GM21619 (cell line): ENCODE data around the gene PDE4D.

Experiments used
- ATAC-seq: cut with Tn5 transposase; IDR thresholded peaks from one replicate; pipeline ENCODE4 v1.9.1; 2021; ENCODE audit not compliant: unreplicated experiment

The PDE4D gene

DNA sequence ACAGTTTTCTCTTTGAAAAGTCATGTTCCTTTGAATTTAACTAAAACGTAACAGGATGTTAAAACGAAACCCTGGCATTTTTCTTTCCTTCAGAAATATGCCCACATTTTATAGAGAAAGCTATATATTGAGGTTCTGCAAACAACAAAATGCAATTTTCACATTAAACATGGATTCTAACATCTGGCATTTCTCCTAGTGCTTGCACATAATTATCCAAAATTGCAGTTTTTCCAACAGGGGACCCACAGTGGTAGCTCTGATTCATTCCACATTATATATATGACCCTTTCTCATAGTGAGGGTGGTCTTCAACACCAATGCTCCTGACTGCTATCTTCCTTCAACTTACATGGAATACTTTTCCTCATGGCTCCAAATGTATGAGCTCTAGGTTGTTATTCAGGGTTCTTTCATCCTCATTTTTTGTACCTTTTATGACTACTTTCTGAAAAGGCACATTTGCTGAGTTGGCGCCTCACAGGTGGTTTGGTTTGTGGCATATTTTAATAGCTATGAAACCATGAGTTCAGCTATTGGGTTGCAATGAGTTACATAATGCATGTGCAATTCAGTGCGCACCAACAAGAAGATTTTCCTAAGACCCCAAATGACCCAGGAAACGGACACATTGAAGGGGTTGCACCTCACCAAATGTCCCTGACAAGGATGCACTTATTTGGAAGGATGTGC is 758.9 kb downstream of the PDE4D start:
- no peak for ATAC-seq

DNA sequence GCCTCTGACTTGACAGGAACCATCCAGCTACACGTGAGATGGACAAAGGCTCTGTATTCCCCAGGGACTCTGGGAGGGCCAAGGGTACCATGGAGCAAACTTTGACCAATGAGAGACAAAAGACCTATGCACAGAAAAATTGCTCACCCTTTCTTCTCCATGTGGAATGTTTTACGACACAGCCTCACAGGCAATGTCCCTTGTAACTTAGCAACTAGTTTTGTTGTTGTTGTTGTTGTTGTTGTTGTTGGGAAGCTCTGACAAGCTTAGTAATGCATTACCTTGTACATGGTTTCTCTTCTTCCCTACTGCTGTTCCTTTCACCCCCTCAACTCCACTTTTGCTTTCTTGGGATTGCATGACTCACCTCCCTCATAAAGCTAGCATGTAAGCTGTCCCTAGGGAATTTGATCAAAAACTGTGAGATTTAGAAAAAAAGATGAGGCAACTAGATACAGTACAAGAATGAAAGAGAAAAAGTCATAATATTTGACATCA is 759.7 kb downstream of the PDE4D start:
- no peak for ATAC-seq

DNA sequence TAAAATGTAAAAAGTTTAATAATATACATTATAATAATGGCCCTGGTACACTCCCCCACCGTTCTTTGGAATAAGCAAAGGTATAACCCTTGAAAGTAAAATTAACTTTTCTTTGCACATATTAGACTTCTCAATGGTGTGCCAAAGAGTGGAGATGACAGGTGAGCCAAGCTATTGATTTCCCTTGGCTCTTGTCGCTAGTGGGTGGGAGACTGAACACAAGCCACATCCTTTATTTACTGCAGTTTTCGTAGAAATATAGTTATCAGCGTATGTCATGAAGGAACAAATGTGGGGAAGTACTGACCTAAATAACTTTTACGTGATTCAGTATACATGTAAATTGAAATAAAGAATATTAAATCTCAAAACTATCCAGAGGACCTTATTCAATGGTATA is 761.4 kb downstream of the PDE4D start:
- no peak for ATAC-seq

DNA sequence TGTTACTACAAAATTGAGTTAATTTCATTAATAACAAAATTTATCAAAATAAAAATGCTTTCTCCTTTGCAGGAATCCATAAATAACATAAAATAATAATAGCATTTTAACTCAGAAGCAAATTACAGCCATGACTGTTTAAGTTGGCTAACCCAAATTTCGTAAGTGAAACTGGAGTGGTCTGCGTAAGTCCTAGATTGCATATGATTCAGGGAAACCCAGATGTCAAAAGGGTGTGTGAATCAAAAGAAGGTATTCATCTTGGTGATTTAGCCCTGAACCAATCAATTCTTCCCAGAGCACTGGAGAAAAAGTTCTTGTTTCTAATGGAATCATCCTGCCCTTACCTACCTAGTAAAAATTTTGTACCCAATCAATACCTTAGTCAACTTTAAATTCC is 763.1 kb downstream of the PDE4D start:
- no peak for ATAC-seq

DNA sequence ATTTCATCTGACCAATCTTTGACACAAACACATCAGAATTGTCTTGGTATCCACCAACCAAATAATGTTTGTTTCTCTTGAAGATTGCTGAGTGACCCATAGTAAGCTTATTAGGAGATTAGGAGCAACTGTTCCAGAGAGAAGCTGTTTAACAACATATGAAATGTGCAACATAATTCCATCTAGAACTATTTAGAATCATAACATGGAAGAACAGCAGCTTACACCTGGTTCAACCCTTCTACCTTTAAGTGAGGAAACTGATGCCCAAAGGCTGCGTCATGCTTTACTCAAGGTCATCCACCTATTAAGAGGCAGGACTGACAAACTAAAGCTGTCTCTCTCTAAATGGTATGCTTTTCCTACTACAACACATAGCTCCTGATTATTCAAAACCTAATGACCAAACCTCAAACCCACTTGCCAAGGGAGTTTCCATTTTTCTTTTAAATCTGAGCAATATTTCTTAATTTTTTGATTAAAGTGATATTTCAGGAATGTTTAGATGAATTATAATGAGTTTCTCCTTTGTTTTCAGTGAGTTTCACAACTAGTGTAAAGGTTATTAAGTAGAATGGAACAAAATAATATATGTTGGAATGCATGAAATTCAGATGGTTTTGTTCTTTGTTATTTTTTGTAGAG is 764.8 kb downstream of the PDE4D start:
- ATAC-seq = no peak

DNA sequence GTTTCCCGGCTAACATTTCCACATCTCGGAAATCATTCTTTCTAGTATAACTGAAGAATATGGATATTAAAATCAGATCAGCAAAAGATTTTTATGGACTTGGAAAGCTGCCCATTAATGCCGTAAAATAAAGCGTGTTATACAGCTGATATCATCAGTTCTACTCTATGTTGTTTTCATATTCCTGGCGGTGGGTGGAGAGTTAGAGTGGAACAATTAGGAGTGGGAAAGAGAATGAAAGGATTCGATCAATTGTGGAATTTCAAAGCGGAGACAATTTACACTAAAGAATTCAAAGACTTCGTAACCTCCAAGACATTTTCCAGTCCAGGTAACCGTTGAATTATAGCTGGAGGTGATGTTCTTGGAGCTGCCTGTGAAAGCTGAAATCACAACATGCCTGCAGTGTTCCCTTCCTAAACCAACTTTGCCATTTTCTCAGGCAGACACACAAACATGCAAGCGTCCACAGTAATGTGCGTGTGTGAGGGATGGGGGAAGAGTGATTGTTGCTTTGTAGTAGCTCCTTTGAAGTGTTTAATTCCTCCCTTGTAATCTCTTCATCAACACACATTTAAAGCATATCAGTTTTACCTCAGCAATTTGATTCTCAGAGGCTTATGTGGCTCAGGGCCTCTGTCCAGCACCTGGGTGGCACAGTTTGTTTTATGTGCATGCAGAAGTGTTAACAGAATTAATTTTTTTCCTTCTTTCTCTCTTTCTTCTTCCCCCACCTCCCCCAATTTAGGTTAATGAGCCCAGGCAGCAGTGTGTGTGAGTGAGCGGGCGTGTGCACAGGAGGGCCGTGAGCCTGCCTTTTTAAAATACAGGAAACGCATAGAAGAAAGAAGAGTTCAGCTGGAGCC is 766.6 kb downstream of the PDE4D start:
- ATAC-seq = no peak

- no peak for ATAC-seq
Measured at GRCh38 chr5:59126016-59126707, 767.4 kb downstream of the PDE4D start.

- ATAC-seq = no peak
Measured at GRCh38 chr5:59125011-59125961, 768.2 kb downstream of the PDE4D start.

DNA sequence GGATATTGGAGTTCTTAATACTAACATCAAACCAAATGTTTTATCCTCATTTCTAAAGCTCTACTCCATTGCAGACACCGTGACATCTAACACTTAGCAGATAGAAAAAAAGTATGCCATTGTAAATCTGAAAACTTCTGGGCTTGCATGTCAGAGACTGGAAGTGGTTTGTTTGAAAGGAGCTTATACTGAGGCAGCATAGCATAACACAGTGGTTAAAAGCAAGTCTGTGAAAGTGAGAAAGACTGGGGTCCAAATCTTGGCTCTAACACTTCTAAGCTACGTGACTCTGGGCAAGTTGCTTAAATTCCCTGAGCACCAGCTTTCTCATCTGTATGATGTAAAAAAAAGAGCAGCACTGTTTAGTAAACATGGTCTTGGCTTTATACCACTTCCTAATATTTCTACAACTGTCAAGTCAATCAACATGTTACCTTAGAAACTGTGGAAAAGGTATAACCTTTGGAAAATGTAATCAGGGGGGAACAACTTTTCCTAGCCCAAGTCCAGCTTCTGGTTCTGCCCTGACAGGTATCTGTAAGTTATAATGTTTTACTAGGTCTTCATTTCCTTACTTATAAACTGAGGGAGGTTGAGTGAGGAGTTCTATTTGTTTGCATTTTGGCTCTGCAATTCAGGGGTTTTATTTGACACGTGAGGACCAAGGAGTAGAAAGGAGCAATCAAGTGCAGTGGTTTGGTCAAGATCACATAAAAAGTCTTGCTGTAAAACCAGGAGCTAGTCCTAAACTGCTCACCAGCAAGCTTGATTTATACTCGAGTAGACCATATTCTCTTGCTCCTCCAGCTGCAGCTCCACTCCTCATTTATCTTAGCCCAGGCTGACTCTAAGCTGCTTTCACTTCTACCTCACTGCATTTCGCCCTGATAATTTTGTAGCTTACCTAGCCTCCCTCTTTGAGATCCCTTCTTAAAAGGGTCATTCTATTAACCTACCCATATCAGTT is 769.6 kb downstream of the PDE4D start:
- no peak for ATAC-seq

- ATAC-seq = no peak
Measured at GRCh38 chr5:59119480-59119879, 774.0 kb downstream of the PDE4D start.

DNA sequence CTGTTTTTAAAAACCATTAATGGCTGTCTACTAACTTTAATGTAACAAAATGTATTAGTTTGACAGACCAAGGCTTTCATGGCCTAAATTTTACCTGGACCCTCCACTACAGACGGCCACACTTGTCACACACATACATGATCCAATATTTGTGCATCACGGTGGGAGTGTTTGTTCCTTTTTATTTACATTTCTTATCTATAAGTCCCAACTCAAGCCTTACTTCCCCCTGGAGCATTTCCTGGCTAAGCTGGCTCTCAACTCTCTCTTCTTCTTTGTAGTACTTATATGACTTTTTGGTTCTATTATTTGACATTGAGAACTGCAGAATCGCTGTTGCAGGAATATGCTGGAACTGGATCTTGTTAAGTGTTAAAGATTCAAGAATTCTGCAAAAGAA is 776.2 kb downstream of the PDE4D start:
- no peak for ATAC-seq

DNA sequence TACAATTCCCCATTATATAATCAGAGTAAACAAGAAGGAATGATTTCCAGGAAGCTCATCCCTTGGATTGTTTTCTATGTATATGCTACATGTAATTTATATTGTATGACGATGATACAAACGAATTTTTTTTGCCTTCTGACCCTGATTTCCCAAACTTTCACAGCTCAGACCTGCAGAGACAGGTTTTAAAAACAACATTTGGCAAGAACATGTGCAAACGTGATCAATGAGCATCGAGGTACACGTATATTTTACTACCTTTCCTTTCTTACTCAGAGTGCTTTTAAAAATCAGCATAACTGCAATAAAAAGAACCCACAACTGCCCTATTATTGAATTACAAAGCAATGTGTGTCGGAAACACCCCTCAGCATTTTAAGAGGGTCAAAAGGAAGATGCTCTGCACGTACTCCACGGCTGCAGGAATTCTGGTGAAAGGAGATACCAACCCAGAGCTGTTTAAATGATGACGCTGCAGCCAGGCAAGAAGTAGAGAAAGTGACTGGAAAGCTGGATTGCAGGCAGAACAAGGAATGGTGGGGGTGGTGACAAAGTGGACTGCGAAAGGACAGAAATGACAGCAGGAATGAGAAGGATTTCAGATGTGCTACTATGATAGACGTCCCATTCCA is 777.2 kb downstream of the PDE4D start:
- ATAC-seq = no peak

DNA sequence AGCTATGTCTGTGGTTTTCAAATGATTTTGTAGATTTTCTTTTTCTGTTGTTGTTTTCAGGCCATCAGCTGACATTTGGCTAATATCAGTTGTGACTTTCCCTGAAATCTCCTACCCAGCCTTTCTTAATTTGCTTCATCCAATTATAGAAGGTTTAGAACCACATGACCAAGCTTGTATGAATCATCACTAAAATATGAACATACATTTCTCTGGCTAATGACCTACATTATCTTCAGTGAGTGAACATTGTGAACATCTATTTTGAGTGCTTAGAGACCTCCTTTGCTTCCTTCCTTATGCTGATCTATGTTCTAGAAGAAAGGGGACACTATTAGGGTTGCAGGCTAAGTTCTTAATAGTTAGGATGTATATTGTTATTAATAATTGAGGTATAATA is 778.2 kb downstream of the PDE4D start:
- ATAC-seq = no peak

DNA sequence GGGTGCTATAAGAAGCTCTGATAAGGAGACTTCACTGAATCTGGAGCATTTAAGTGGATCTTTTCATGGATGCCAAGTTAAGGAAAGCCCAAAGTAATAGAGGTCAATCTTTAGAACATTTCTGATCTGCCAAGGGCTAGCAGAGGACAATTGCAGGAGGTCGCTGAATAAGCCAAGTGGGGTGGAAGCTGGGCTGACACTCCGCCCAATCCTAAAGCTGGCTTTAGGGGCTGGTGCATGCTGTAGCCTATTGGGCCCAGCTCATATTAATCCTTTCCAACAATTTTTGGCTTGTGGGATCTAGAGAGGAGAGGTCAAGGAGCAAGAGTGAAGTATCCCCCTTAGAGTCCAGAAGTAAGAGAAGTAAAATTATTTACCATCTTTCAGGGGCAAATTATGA is 784.1 kb downstream of the PDE4D start:
- ATAC-seq = no peak

GRCh38 chr5:59107692-59108091 is 785.8 kb downstream of the PDE4D start:
- no peak for ATAC-seq

- no peak for ATAC-seq
Measured at GRCh38 chr5:59104400-59105127, 789.0 kb downstream of the PDE4D start.

DNA sequence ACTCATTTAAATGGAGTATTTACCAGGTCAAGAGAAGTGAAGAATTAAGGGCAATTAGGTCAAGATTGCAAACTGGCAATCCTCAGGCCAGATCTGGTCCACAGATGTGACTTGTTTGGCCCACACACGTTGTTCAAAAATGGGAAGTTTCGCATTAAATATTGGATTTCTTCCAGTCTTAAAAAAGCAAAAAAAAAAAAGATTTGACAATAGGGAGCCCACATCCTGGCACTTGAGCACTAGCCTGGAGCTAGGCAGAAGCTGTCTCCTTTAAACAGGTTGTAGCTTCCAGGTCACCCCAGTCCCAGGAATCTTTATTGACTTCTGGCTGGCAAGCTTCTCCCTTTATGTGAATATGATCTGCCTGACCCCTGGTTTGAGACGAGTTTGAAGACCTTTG is 790.2 kb downstream of the PDE4D start:
- no peak for ATAC-seq

DNA sequence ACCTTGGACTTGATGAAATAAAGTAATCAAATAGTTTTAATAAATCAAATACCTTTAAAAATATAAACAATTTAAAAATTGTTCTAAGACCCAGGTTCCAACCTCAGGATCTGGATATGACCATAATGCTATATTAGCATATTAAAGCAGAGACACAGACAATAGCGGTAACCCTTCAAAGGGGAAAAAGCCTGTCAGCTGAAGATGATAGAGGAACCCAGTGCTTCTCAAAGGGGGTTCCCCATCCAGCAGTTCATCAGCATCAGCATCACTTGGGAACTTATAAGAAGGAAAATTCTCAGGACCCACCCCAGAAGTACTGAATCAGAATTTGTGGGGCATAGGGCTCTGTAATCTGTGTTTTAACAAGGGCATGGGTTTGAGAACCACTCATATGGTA is 791.1 kb downstream of the PDE4D start:
- ATAC-seq = no peak
